Measurements from ENCODE around the gene RTL1. TPM values are rescaled to one million over a fixed set of nuclear protein-coding genes. Genes with fewer than 3 reads are reported as not detected.

The RTL1 gene
- total RNA-seq, 1 donor from 2014 or later, result 159 TPM

DNA sequence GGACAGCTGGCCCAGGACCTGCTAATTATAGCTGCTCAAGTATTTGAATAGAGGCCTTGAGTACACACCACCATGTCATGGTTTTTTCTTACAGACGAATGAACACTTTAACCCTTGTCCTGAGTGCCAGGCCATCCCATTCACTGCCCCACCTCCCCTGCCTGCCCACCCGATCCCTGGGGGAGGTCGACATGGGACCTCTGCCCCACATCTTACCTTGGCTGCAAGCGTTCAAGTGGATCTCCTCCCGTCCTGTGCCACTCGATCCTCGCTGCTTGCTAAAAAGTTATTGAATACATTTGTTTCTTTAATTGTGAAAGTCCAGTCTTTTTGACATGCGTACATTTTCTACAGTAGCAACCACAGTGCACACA lies 10.3 kb downstream of the RTL1 start:
- H3K4me1 Mint-ChIP-seq (ENCODE audit: low read depth), result peaks cover 49% of the 10 kb centered on the region
- peaks cover 3% of the 10 kb centered on the region for H3K27me3 Mint-ChIP-seq
- peaks cover 14% of the 10 kb centered on the region for H3K36me3 Mint-ChIP-seq (ENCODE audit: insufficient read depth)
- no peaks in the 10 kb centered on the region for H3K9me3 Mint-ChIP-seq (ENCODE audit: low read depth)
- no peak for DNase-seq (ENCODE audit: low spot score, unreplicated experiment)
- H3K27ac Mint-ChIP-seq, result peak overlapping the region; percentile 87
- H3K4me3 Mint-ChIP-seq (ENCODE audit: low read depth), result no peak overlapping the region
- TF ChIP-seq, protein P1, sequence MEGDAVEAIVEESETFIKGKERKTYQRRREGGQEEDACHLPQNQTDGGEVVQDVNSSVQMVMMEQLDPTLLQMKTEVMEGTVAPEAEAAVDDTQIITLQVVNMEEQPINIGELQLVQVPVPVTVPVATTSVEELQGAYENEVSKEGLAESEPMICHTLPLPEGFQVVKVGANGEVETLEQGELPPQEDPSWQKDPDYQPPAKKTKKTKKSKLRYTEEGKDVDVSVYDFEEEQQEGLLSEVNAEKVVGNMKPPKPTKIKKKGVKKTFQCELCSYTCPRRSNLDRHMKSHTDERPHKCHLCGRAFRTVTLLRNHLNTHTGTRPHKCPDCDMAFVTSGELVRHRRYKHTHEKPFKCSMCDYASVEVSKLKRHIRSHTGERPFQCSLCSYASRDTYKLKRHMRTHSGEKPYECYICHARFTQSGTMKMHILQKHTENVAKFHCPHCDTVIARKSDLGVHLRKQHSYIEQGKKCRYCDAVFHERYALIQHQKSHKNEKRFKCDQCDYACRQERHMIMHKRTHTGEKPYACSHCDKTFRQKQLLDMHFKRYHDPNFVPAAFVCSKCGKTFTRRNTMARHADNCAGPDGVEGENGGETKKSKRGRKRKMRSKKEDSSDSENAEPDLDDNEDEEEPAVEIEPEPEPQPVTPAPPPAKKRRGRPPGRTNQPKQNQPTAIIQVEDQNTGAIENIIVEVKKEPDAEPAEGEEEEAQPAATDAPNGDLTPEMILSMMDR (IDR thresholded peaks at IDR 0.05; ENCODE audit: unreplicated experiment), result no peak

DNA sequence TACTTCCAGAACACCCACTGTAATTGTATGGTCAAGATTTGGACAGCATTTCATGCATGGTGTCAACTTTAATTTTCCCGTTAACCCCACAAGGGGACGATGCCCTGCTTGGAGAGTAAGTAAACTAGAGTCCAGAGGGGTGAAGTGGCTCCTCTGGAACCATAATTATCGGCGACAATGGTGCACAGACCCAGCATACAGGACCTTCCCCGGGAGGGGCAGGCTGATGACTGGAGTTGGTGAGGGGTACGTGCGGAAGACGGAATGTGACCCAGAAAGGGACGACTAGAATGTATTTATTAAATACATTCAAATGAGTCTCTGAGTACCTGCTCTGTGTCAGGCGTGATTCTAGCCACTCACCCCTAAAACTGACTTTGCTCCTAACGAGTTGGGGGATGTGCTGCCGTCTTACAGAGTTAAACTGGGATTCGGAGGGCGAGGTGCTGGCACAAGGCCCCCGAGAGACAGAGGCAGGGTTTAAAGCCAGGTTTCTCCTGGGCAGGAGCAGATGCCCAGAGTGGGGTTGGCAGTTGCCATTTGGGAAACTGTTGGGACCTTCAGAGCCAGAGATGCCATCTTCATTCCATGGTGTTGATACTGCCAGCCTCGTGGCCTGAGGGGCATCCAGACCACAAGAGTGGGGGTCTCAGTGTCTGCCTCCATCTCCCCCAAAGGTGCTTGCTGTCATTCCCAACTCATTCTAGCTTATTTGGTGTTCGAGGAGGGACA lies 10.9 kb downstream of the RTL1 start:
- H3K9me3 Mint-ChIP-seq (ENCODE audit: low read depth), result no peaks in the 10 kb centered on the region
- peaks cover 16% of the 10 kb centered on the region for H3K36me3 Mint-ChIP-seq (ENCODE audit: insufficient read depth)
- H3K4me3 Mint-ChIP-seq (ENCODE audit: low read depth), result no peak overlapping the region
- peaks cover 3% of the 10 kb centered on the region for H3K27me3 Mint-ChIP-seq
- no peak for DNase-seq (ENCODE audit: low spot score, unreplicated experiment)
- TF ChIP-seq, protein P1 (IDR thresholded peaks at IDR 0.05; ENCODE audit: unreplicated experiment), result no peak
- peak overlapping the region; percentile 23 for H3K27ac Mint-ChIP-seq
- peaks cover 52% of the 10 kb centered on the region for H3K4me1 Mint-ChIP-seq (ENCODE audit: low read depth)

DNA sequence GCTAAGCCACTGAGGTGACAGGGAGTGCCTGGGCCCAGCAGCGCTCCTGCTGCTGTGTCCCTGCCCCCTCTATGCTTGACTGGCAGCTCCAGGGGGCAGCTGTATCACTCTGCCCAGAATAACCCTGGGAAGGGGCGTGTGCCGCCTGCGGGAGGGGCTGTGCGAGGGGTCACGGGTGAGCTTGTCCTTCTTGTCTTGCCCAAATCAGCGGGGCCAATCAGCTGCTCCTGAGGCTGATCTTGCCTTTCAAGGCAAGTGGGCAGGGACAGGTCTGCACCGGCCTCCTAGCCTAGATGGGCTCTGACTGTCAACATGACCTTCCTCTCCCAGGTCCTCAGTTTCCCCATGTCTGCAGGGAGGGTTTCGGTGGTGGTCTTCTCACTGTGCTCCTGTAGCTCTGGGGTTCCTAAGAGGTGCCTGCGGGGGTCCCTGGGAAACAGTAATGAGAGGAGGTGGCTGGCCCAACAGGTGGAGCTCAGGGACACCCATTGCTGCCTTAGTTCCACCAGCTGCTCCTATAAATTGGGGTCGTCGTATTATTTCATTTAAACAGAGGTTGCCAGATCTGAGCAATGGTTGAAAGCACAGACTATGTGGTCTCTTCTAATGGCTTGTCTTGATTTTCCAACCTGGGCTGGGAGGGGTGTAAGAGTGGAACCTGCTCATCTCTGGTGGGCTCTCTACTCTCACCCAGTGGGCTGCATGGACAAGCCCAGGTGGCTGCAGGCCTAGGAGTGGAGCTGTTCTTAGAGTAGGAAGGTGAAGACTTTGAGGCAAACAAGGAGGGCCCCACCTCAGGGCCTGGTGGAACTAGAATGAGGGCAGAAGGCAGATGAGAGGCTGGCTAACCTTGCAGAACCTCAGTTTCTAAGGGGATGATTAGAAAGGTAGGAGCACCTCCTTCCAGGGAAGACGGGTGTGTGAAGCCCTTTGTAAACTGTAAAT lies 11.7 kb downstream of the RTL1 start:
- DNase-seq (ENCODE audit: low spot score, unreplicated experiment), result peak; percentile 6
- Mint-ChIP-seq H3K4me1 (ENCODE audit: low read depth) (peaks cover 45% of the 10 kb centered on the region), H3K27ac (peak overlapping the region; percentile 86), H3K4me3 (ENCODE audit: low read depth) (no peak overlapping the region), H3K36me3 (ENCODE audit: insufficient read depth) (peaks cover 16% of the 10 kb centered on the region), H3K27me3 (peaks cover 3% of the 10 kb centered on the region), H3K9me3 (ENCODE audit: low read depth) (no peaks in the 10 kb centered on the region)
- TF ChIP-seq, protein P1 (IDR thresholded peaks at IDR 0.05; ENCODE audit: unreplicated experiment), result no peak

DNA sequence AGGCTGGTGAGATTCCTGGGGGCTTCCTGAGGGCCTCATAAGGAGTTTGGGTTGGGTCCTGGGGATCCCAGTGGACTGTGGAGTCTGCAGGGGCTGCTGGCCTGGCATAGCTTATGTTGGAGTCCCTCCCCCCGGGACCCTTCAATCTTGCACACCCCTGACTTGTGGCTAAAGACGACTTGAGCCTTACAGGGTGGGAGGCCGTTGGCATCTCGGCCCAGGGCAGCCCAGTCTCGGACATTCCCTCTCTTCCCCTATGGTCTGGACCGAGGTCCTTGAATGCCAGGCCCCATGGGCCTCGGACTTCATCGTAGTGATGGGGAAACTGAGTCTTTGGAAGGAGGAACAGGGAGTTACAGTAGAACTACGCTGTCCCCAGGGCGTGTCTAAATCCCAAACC lies 12.5 kb downstream of the RTL1 start:
- peaks cover 40% of the 10 kb centered on the region for H3K4me1 Mint-ChIP-seq (ENCODE audit: low read depth)
- peaks cover 3% of the 10 kb centered on the region for H3K27me3 Mint-ChIP-seq
- peaks cover 17% of the 10 kb centered on the region for H3K36me3 Mint-ChIP-seq (ENCODE audit: insufficient read depth)
- no peaks in the 10 kb centered on the region for H3K9me3 Mint-ChIP-seq (ENCODE audit: low read depth)
- TF ChIP-seq, protein P1 (IDR thresholded peaks at IDR 0.05; ENCODE audit: unreplicated experiment), result no peak
- no peak overlapping the region for H3K4me3 Mint-ChIP-seq (ENCODE audit: low read depth)
- DNase-seq (ENCODE audit: low spot score, unreplicated experiment), result no peak
- no peak overlapping the region for H3K27ac Mint-ChIP-seq

DNA sequence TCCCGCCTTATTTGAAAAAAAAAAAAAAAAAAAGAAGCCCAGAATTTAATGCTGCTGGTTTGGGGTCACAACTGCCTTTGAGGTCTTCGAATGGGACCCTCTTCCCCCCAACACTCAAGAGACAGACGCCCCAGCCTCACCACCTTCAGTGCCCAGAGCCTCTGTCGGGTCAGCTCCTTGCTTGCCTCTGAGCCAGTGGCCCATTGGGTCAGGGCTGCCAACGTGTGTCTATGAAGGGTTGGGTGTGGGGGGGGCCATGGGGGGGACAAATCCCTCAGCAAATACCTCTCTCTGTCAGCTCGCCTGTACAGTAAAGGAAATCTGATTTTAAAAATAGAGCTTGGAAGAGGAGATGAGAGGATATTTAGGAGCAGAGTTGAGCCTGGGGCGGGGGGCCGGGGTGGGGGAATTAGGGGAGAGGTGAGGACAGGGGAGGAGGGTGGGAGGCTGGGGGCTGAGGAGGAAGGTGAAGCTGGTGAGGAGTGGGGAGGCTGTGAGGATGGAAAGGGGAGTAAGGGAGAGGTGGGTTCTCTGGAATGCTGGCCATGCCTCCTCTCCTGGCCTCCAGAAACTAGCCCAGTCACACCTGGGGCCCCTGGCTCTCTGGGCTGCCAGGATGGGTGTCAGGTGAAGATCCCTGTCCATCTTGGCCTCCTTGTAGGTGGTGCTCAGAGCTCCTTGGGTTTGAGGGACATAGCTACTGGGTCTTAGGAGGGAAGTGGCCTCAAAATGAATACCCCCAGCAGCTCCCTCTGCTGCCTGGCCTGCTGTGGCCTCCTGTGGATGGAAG lies 13.3 kb downstream of the RTL1 start:
- Mint-ChIP-seq H3K27me3 (peaks cover 7% of the 10 kb centered on the region), H3K36me3 (ENCODE audit: insufficient read depth) (peaks cover 24% of the 10 kb centered on the region), H3K9me3 (ENCODE audit: low read depth) (peaks cover 4% of the 10 kb centered on the region), H3K27ac (no peak overlapping the region), H3K4me1 (ENCODE audit: low read depth) (peaks cover 41% of the 10 kb centered on the region), H3K4me3 (ENCODE audit: low read depth) (no peak overlapping the region)
- TF ChIP-seq, protein P1 (IDR thresholded peaks at IDR 0.05; ENCODE audit: unreplicated experiment), result no peak
- no peak for DNase-seq (ENCODE audit: low spot score, unreplicated experiment)
